GM12892 (cell line): ENCODE measurements around the gene CSTPP1.

Experiments
- POLR2A ChIP-seq: IDR thresholded peaks from 2 replicates; pipeline ENCODE4 v1.6.1; 2011; ENCODE audit warnings: low read depth, low read length, control low read depth
- POLR2AphosphoS5 ChIP-seq: IDR thresholded peaks from 2 replicates; pipeline ENCODE4 v1.6.1; 2011; ENCODE audit warnings: low read depth, low read length, control low read depth
- TAF1 ChIP-seq: IDR thresholded peaks from 2 replicates; pipeline ENCODE4 v1.6.1; 2011; ENCODE audit warnings: low read depth, mild to moderate bottlenecking, control low read depth, low read length, borderline replicate concordance

GRCh38 chr11:47067401-47067800, 130.8 kb downstream of the CSTPP1 start:
- no peak for TF ChIP-seq POLR2A
- no peak for TF ChIP-seq POLR2AphosphoS5
- TF ChIP-seq TAF1 = no peak
